K562 (cell line): ENCODE data around the gene TRIM38. TPM values are rescaled to one million over a fixed set of nuclear protein-coding genes. Genes with fewer than 3 reads are reported as not detected.

Experiments
- ARNT ChIP-seq, 2 experiments: fragments of 450-650 bp; IDR thresholded peaks; 2 replicates each; pipeline ENCODE4 v1.6.1; 2016; ENCODE audit warnings: mild to moderate bottlenecking in 1 of 2
- BRD9 ChIP-seq: fragments of 450-650 bp; IDR thresholded peaks from 2 replicates; pipeline ENCODE4 v1.6.1; 2018; ENCODE audit warnings: low read depth; ENCODE audit not compliant: partially characterized antibody
- CBX8 ChIP-seq: fragments of 200-600 bp; sonication (generic); IDR thresholded peaks from 2 replicates; pipeline ENCODE4 v1.6.1; 2012; ENCODE audit warnings: borderline replicate concordance, mixed run types, low read depth, mild to moderate bottlenecking, moderate library complexity, mixed read lengths, low read length, control low read depth, inconsistent platforms; ENCODE audit not compliant: poor library complexity, severe bottlenecking; ENCODE audit errors: extremely low read depth
- CREB3 ChIP-seq: fragments of 450-650 bp; conservative IDR thresholded peaks from 2 replicates; pipeline ENCODE4 v1.6.1; 2016; ENCODE audit warnings: missing genetic modification characterization, low read depth, mild to moderate bottlenecking, missing compliant biosample characterization, moderate library complexity
- HDAC8 ChIP-seq: fragments of 450-650 bp; IDR thresholded peaks from 2 replicates; pipeline ENCODE4 v1.6.1; 2016; ENCODE audit warnings: mild to moderate bottlenecking, missing genetic modification characterization, moderate library complexity, missing compliant biosample characterization
- HMGN3 ChIP-seq: IDR thresholded peaks from 2 replicates; pipeline ENCODE4 v1.6.1; 2011; ENCODE audit warnings: borderline replicate concordance, low read depth, mild to moderate bottlenecking, mixed read lengths, low read length; ENCODE audit not compliant: insufficient read length; ENCODE audit errors: extremely low read depth
- NFIC ChIP-seq: fragments of 450-650 bp; IDR thresholded peaks from 2 replicates; pipeline ENCODE4 v1.6.1; 2017; ENCODE audit warnings: mild to moderate bottlenecking, inconsistent platforms
- SETDB1 ChIP-seq: IDR thresholded peaks from one replicate; pipeline ENCODE4 v1.6.1; 2012; ENCODE audit warnings: low read length, control low read depth, inconsistent platforms
- SIRT6 ChIP-seq: IDR thresholded peaks from one replicate; pipeline ENCODE4 v1.6.1; 2012; ENCODE audit warnings: low read depth, mild to moderate bottlenecking, control low read depth, inconsistent platforms, low read length, moderate library complexity
- THAP12 ChIP-seq: fragments of 250-450 bp; sonication (Bioruptor Pico); IDR thresholded peaks from 2 replicates; pipeline ENCODE4 v1.9.0; 2021; ENCODE audit warnings: mild to moderate bottlenecking, inconsistent platforms
- YBX1 ChIP-seq: fragments of 450-650 bp; IDR thresholded peaks from 2 replicates; pipeline ENCODE4 v1.7.1; 2016; ENCODE audit warnings: mild to moderate bottlenecking
- ZNF395 ChIP-seq: fragments of 200-800 bp; sonication (Bioruptor generic); IDR thresholded peaks from 2 replicates; pipeline ENCODE4 v1.6.1; 2017; ENCODE audit warnings: missing genetic modification characterization, missing compliant biosample characterization
- ZNF507 ChIP-seq: conservative IDR thresholded peaks from 2 replicates; pipeline ENCODE4 v1.6.1; 2017; ENCODE audit warnings: missing genetic modification characterization, missing compliant biosample characterization
- ZNF592 ChIP-seq: fragments of 450-650 bp; IDR thresholded peaks from 2 replicates; pipeline ENCODE4 v1.6.1; 2017; ENCODE audit warnings: antibody characterized with exemption, mild to moderate bottlenecking
- polyA plus RNA-seq, 8 experiments: library from polyadenylated mRNA; depleted of rRNA in 4 of 8; stranded (reverse) in 5 of 8; unstranded in 3 of 8; fragments of >200 nt; fragmentation: Nextera tagmentation in 2 of 8; fragmentation: Illumina TruSeq in 1 of 8; extraction: Ambion mirVana in 2 of 8; extraction: Trizol in 1 of 8; gene quantifications; 2 replicates each; pipeline versions ENCODE4 v1.2.1 to v1.2.3, GENCODE V29; 2011 to 2014; ENCODE audit warnings: inconsistent platforms in 1 of 8, missing spikeins in 1 of 8
- total RNA-seq, 7 experiments: library from RNA; depleted of rRNA in 6 of 7; stranded (reverse); fragments of >200 nt in 6 of 7; fragmentation: Illumina TruSeq in 2 of 7; extraction: Trizol in 2 of 7; gene quantifications; 2 replicates each; pipeline versions ENCODE4 v1.2.1 to v1.2.3, GENCODE V29; 2011 to 2021; ENCODE audit warnings: low replicate concordance in 1 of 7
- TF ChIP-seq, protein P1 (sequence below): fragments of 250-450 bp; sonication (Bioruptor Pico); IDR thresholded peaks from 2 replicates; pipeline ENCODE4 v1.5.0; 2021

Gene TRIM38
- total and polyA plus RNA-seq, 9 of the 15 experiments (the other 6 are each of a cell fraction or from before 2014, with no cell fraction given), result 1.7 to 6.7 (median 6.3) TPM

DNA sequence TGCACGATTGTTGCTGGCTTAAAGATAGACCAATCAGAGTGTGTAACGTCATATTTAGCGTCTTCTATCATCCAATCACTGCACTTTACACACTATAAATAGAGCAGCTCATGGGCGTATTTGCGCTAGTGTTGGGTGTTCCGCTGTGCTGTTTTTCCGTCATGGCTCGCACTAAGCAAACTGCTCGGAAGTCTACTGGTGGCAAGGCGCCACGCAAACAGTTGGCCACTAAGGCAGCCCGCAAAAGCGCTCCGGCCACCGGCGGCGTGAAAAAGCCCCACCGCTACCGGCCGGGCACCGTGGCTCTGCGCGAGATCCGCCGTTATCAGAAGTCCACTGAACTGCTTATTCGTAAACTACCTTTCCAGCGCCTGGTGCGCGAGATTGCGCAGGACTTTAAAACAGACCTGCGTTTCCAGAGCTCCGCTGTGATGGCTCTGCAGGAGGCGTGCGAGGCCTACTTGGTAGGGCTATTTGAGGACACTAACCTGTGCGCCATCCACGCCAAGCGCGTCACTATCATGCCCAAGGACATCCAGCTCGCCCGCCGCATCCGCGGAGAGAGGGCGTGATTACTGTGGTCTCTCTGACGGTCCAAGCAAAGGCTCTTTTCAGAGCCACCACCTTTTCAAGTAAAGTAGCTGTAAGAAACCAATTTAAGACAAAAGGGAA lies 57.9 kb downstream of the TRIM38 start (continued):
- TF ChIP-seq CBX8 (no peak), THAP12 (0 out of 2 replicates have a peak, but pooled peaks have one; percentile 52), HDAC8 (tag) (no peak), ZNF507 (tag) (no peak), SIRT6 (no peak), NFIC (peak; percentile 46; the same call in 1 of the 2 replicates), ARNT (IDR thresholded peaks at IDR 0.05) (no peak), ZNF395 (no peak), BRD9 (no peak), ZNF592 (0 out of 2 replicates have a peak, but pooled peaks have one; percentile 30), SETDB1 (no peak), YBX1 (no peak), CREB3 (0 out of 2 replicates have a peak, but pooled peaks have one; percentile 37), HMGN3 (peak; percentile 44)
- TF ChIP-seq, protein P1, sequence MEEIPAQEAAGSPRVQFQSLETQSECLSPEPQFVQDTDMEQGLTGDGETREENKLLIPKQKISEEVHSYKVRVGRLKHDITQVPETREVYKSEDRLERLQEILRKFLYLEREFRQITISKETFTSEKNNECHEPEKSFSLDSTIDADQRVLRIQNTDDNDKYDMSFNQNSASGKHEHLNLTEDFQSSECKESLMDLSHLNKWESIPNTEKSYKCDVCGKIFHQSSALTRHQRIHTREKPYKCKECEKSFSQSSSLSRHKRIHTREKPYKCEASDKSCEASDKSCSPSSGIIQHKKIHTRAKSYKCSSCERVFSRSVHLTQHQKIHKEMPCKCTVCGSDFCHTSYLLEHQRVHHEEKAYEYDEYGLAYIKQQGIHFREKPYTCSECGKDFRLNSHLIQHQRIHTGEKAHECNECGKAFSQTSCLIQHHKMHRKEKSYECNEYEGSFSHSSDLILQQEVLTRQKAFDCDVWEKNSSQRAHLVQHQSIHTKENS (CRISPR knock-in tag), result no peak
